Natural killer cell (primary cell): ENCODE results near the gene SLC6A16. TPM values are rescaled to one million over a fixed set of nuclear protein-coding genes. Genes with fewer than 3 reads are reported as not detected.

ENCODE experiments used
- ATAC-seq, 3 donors: fragments of 150-1000 bp in 2 of 3; fragments of 200-7000 bp in 1 of 3; cut with Tn5 transposase; 1 replicate in 1 of 3; 2 replicates in 2 of 3; pipeline ENCODE4 v1.10.0; 2021; ENCODE audit warnings: mild to moderate bottlenecking in 2 of 3, moderate library complexity in 2 of 3
- DNase-seq, 2 donors: peaks; one replicate each; pipeline versions ENCODE4 v3.0.0 to v3.0.0-alpha.2; 2013 to 2021; ENCODE audit warnings: mixed read lengths in 1 of 2
- H3K27ac ChIP-seq: one replicate; pipeline ENCODE4 v1.5.1; 2013; ENCODE audit warnings: mild to moderate bottlenecking, low read length
- H3K27me3 ChIP-seq: one replicate; pipeline ENCODE4 v1.6.1; 2013; ENCODE audit warnings: low read length; ENCODE audit not compliant: control insufficient read depth, insufficient read depth
- H3K36me3 ChIP-seq: one replicate; pipeline ENCODE4 v1.6.1; 2013; ENCODE audit warnings: low read length; ENCODE audit not compliant: control insufficient read depth, insufficient read depth
- H3K4me1 ChIP-seq: one replicate; pipeline ENCODE4 v1.6.1; 2013; ENCODE audit warnings: low read length; ENCODE audit not compliant: control insufficient read depth, insufficient read depth
- H3K4me3 ChIP-seq: one replicate; pipeline ENCODE4 v1.5.1; 2013; ENCODE audit warnings: low read length
- H3K9me3 ChIP-seq: one replicate; pipeline ENCODE4 v1.6.1; 2013; ENCODE audit warnings: low read length; ENCODE audit not compliant: control insufficient read depth, insufficient read depth
- H3K27ac Mint-ChIP-seq, 2 donors: one replicate each; pipeline ENCODE4 v1.8.0; 2022; ENCODE audit warnings: mild to moderate bottlenecking in 2 of 2, mixed read lengths in 2 of 2, moderate library complexity in 1 of 2
- H3K27me3 Mint-ChIP-seq, 2 donors: one replicate each; pipeline ENCODE4 v1.8.0; 2022; ENCODE audit warnings: low read depth in 2 of 2, mixed read lengths in 2 of 2
- H3K36me3 Mint-ChIP-seq: one replicate; pipeline ENCODE4 v1.8.0; 2022; ENCODE audit warnings: mixed read lengths
- H3K4me1 Mint-ChIP-seq, 2 donors: one replicate each; pipeline ENCODE4 v1.8.0; 2022; ENCODE audit warnings: mixed read lengths in 2 of 2
- H3K4me3 Mint-ChIP-seq: one replicate; pipeline ENCODE4 v1.8.0; 2022; ENCODE audit warnings: mild to moderate bottlenecking, moderate library complexity, mixed read lengths
- H3K9me3 Mint-ChIP-seq, 2 donors: one replicate each; pipeline ENCODE4 v1.8.0; 2022; ENCODE audit warnings: mixed read lengths in 2 of 2
- WGBS: methylation state at CpG from one replicate; pipeline ENCODE4 v1.1.7; 2013; ENCODE audit warnings: missing lambda C conversion rate; ENCODE audit not compliant: insufficient coverage; 5-methylcytosine and 5-hydroxymethylcytosine counted together
- intact Hi-C: fragments of 100-400 bp; cut with micrococcal nuclease; formaldehyde crosslinking; loops from one replicate; pipeline ENCODE4 v1.14.2; 2022
- total RNA-seq, 4 donors: library from RNA; stranded (reverse); fragments of 120-200 nt in 1 of 4; gene quantifications; one replicate each; pipeline versions ENCODE4 v1.2.3 to v1.2.4, GENCODE V29; 2013 to 2022
- TF ChIP-seq, protein P1 (sequence below): fragments of 200-600 bp; IDR thresholded peaks from one replicate; pipeline ENCODE4 v1.8.0; 2022; ENCODE audit warnings: antibody characterized with exemption

Gene SLC6A16
- total RNA-seq, 3 donors from 2014 or later (not counting 1 experiment from before 2014, with no cell fraction given) = 7.2 to 11.5 (median 10.8) TPM

DNA sequence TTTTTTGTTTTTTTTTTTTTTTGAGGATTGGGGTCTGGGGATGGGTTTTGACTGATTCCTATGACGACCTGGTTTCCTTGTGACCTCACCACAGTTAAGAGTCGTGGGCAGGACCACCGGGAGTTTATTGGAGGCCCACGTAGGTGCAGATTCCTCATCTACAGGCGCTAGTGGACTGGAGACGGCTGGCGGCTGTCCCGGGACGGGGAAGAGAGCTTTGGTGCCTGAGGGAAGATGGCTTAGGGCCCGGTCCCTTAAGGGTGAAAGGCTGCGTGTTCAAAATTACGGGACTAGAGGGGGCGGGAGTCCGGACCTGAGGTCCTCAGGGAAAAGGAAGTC is 37.9 kb upstream of the SLC6A16 start:
- Histone ChIP-seq H3K4me3 (peak overlapping the region; percentile 9), H3K36me3 (no peaks in the 10 kb centered on the region), H3K27ac (no peak overlapping the region), H3K4me1 (peaks cover 36% of the 10 kb centered on the region), H3K9me3 (no peaks in the 10 kb centered on the region), H3K27me3 (peaks cover 37% of the 10 kb centered on the region)
- H3K27me3 Mint-ChIP-seq = peaks cover 15 to 30% of the 10 kb centered on the region in 2 donors
- peaks cover 0 to 11% of the 10 kb centered on the region in 2 donors for H3K4me1 Mint-ChIP-seq
- WGBS = 1% methylated on average over 14 of the region's 14 CpGs
- intact Hi-C loops = no loop called here
- TF ChIP-seq, protein P1, sequence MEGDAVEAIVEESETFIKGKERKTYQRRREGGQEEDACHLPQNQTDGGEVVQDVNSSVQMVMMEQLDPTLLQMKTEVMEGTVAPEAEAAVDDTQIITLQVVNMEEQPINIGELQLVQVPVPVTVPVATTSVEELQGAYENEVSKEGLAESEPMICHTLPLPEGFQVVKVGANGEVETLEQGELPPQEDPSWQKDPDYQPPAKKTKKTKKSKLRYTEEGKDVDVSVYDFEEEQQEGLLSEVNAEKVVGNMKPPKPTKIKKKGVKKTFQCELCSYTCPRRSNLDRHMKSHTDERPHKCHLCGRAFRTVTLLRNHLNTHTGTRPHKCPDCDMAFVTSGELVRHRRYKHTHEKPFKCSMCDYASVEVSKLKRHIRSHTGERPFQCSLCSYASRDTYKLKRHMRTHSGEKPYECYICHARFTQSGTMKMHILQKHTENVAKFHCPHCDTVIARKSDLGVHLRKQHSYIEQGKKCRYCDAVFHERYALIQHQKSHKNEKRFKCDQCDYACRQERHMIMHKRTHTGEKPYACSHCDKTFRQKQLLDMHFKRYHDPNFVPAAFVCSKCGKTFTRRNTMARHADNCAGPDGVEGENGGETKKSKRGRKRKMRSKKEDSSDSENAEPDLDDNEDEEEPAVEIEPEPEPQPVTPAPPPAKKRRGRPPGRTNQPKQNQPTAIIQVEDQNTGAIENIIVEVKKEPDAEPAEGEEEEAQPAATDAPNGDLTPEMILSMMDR = no peak
- H3K36me3 Mint-ChIP-seq = no peaks in the 10 kb centered on the region
- ATAC-seq (peak in 1 of 3 donors; percentile 22), DNase-seq (peak in 1 of 2 donors; percentile 41)
- no peak overlapping the region for H3K27ac Mint-ChIP-seq
- H3K9me3 Mint-ChIP-seq = no peaks in the 10 kb centered on the region
- no peak overlapping the region for H3K4me3 Mint-ChIP-seq

DNA sequence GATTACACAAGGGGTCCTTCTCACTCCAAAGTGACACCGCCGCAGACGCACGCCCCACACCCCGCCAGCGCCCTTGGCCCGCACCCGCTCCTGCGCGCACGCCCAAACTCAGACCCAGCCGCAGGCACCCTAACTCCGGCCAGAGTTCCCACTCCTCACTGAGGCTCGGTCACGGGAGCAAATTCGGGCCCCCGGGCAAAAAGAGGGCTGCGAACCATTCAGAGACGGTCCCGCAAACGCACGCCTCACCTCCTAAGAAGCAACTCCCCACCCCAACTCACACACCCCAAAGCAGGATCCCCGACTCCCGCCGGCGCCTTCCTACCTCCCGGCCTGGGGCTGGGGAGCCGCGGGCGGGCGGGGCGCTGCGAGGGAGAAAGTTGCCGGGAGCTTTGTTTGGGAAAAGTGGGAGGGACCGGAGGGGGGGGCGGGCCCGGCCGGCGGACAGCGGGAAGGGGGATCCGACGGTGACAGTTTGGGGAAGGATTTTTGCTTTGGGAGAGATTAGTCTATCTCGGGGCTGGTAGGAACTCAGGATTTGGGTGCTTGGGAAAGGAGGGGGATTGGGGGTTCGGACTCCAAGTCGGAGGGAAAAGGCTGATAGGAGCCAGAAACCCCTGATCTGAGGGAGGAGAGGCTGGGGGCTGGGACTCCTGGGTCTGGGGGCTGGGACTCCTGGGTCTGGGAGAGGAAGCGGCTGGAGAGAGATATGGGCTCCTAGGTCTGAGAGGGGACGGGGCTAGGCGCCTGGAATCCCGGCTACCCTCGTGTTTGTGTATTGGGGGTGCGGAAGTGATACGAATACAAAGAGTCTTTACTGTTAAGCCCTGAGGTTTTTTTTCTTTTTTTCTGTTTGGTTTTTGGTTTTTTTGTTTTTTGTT is 37.3 kb upstream of the SLC6A16 start, which contains the start of gene TEAD2:
Gene TEAD2, minus strand, starts transcription at position 369 of the 881 bp plus-strand sequence. CDS start 2,341 bp downstream, outside the sequence.
- peak in 1 of 2 donors; percentile 47 for DNase-seq
- peaks cover 36% of the 10 kb centered on the region for H3K4me1 ChIP-seq
- peaks cover 37% of the 10 kb centered on the region for H3K27me3 ChIP-seq
- H3K4me1 Mint-ChIP-seq = peaks cover 0 to 11% of the 10 kb centered on the region in 2 donors
- ATAC-seq = no peak
- H3K36me3 Mint-ChIP-seq = no peaks in the 10 kb centered on the region
- WGBS = 2% methylated on average over 52 of the region's 52 CpGs
- H3K4me3 ChIP-seq = peak within 1 kb of the TSS; percentile 11
- intact Hi-C loops = no loop called here
- H3K27ac ChIP-seq = no peak within 1 kb of the TSS
- no peaks in the 10 kb centered on the region for H3K36me3 ChIP-seq
- H3K27me3 Mint-ChIP-seq = peaks cover 15 to 32% of the 10 kb centered on the region in 2 donors
- H3K9me3 ChIP-seq = no peaks in the 10 kb centered on the region
- no peaks in the 10 kb centered on the region for H3K9me3 Mint-ChIP-seq
- TF ChIP-seq, protein P1 = no peak
- no peak within 1 kb of the TSS for H3K27ac Mint-ChIP-seq
- peak within 1 kb of the TSS; percentile 58 for H3K4me3 Mint-ChIP-seq

DNA sequence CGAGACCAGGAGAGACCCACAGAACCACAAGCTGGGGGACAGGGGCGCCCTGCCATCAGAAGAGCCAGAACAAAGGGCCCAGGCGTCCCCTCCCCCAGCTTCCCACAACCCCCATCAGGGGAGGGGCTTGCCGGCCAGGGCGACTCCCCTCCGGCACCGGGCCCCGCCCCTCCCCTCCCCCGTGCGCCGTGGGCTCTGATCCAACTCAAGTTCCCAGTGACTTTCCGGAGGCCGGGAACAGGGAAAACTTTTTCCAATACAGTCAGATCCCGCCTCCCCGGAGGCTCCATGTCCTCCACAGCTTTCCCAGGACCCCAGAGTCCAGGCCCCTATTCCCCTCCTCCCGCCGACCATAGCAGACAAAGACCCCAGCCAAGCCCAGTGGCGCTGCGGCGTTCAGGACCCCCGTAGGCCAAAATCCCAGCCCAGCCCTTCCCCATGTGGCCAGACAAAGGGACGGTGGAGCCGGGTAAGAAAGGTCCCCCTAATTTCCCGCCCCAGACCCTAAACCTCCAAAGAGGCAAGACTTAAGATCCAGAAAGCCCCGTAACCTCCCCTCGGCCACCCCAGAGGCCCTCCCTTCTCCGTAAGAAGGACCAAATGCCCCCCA is 36.6 kb upstream of the SLC6A16 start:
- peaks cover 37% of the 10 kb centered on the region for H3K27me3 ChIP-seq

More for the DNA sequence above, 36.6 kb upstream of the SLC6A16 start:
- Histone ChIP-seq H3K36me3 (no peaks in the 10 kb centered on the region), H3K27ac (no peak overlapping the region), H3K4me1 (peaks cover 36% of the 10 kb centered on the region), H3K4me3 (peak overlapping the region; percentile 11), H3K9me3 (no peaks in the 10 kb centered on the region)
- intact Hi-C loops = no loop called here
- peak in 1 of 2 donors; percentile 37 for DNase-seq
- Mint-ChIP-seq H3K4me1 (peaks cover 5 to 11% of the 10 kb centered on the region in 2 donors), H3K27ac (no peak overlapping the region), H3K36me3 (no peaks in the 10 kb centered on the region), H3K9me3 (no peaks in the 10 kb centered on the region), H3K27me3 (peaks cover 17 to 37% of the 10 kb centered on the region in 2 donors), H3K4me3 (peak overlapping the region; percentile 58)
- TF ChIP-seq, protein P1 = no peak
- no peak for ATAC-seq
- 10% methylated on average over 27 of the region's 27 CpGs for WGBS
